T-helper 9 cell (primary cell): ENCODE results near the gene TENM4.

Experiments
- DNase-seq: peaks from one replicate; pipeline ENCODE4 v3.0.0-alpha.2; 2020

TENM4 gene

GRCh38 chr11:79447038-79447786 lies 6.4 kb upstream of the TENM4 start:
- no peak for DNase-seq

GRCh38 chr11:79444923-79445322 lies 4.1 kb upstream of the TENM4 start:
- no peak for DNase-seq

- no peak for DNase-seq
These were observed 638 bp upstream of the TENM4 start for GRCh38 chr11:79441461-79441875.

- no peak for DNase-seq
These were observed 802 bp downstream of the TENM4 start for GRCh38 chr11:79439886-79440570.

GRCh38 chr11:79439410-79439885 lies 1.4 kb downstream of the TENM4 start:
- no peak for DNase-seq

GRCh38 chr11:79438631-79439409 lies 2.0 kb downstream of the TENM4 start:
- DNase-seq, result no peak

- no peak for DNase-seq
These were observed 2.7 kb downstream of the TENM4 start for GRCh38 chr11:79437981-79438630.

- DNase-seq, result no peak
These were observed 3.4 kb downstream of the TENM4 start for GRCh38 chr11:79437278-79437980.

GRCh38 chr11:79436919-79437277 lies 3.9 kb downstream of the TENM4 start:
- DNase-seq, result no peak

GRCh38 chr11:79434283-79434682 lies 6.5 kb downstream of the TENM4 start:
- DNase-seq, result no peak

- DNase-seq, result no peak
These were observed 8.7 kb downstream of the TENM4 start for GRCh38 chr11:79432138-79432537.

GRCh38 chr11:79431535-79431934 lies 9.3 kb downstream of the TENM4 start:
- DNase-seq, result no peak

- DNase-seq, result no peak
These were observed 10.6 kb downstream of the TENM4 start for GRCh38 chr11:79430280-79430679.

GRCh38 chr11:79428406-79428805 lies 12.4 kb downstream of the TENM4 start:
- DNase-seq, result no peak

GRCh38 chr11:79427611-79428327 lies 13.1 kb downstream of the TENM4 start:
- DNase-seq, result no peak

- no peak for DNase-seq
These were observed 13.7 kb downstream of the TENM4 start for GRCh38 chr11:79427126-79427525.

GRCh38 chr11:79425463-79425862 lies 15.4 kb downstream of the TENM4 start:
- no peak for DNase-seq

GRCh38 chr11:79423736-79424135 lies 17.1 kb downstream of the TENM4 start:
- DNase-seq, result no peak

GRCh38 chr11:79422866-79423265 lies 18.0 kb downstream of the TENM4 start:
- no peak for DNase-seq

GRCh38 chr11:79421820-79422219 lies 19.0 kb downstream of the TENM4 start:
- no peak for DNase-seq

GRCh38 chr11:79419120-79419519 lies 21.7 kb downstream of the TENM4 start:
- no peak for DNase-seq

GRCh38 chr11:79418241-79418640 lies 22.6 kb downstream of the TENM4 start:
- DNase-seq, result no peak
